HepG2 (cell line): Measurements from ENCODE around the gene SYNJ2. TPM values are rescaled to one million over a fixed set of nuclear protein-coding genes. Genes with fewer than 3 reads are reported as not detected.

Experiments used
- AGO2 ChIP-seq: fragments of 200-400 bp; formaldehyde crosslinking; optimal IDR thresholded peaks from 2 replicates; pipeline ENCODE3; 2017; ENCODE audit warnings: mild to moderate bottlenecking, low read depth, low read length, moderate library complexity
- CBX1 ChIP-seq: IDR thresholded peaks from one replicate; pipeline ENCODE4 v1.6.1; 2016; ENCODE audit warnings: antibody characterized with exemption, low read depth
- CHCHD3 ChIP-seq: sonication (generic); formaldehyde crosslinking; IDR thresholded peaks from 2 replicates; pipeline ENCODE4 v1.8.0; 2022; ENCODE audit warnings: mild to moderate bottlenecking, missing genetic modification reagents, moderate library complexity
- DR1 ChIP-seq: sonication (generic); formaldehyde crosslinking; IDR thresholded peaks from 2 replicates; pipeline ENCODE4 v1.8.0; 2021; ENCODE audit warnings: mild to moderate bottlenecking, missing genetic modification reagents, inconsistent platforms
- E2F5 ChIP-seq: sonication (generic); formaldehyde crosslinking; conservative IDR thresholded peaks from 2 replicates; pipeline ENCODE4 v1.4.0; 2020; ENCODE audit warnings: missing genetic modification reagents
- HOMEZ ChIP-seq: IDR thresholded peaks from 2 replicates; pipeline ENCODE4 v1.6.1; 2016; ENCODE audit warnings: low read depth
- MXD4 ChIP-seq: IDR thresholded peaks from 2 replicates; pipeline ENCODE4 v1.6.1; 2016; ENCODE audit warnings: mild to moderate bottlenecking, missing biosample characterization, missing genetic modification reagents
- NFE2 ChIP-seq: sonication (generic); formaldehyde crosslinking; IDR thresholded peaks from 2 replicates; pipeline ENCODE4 v1.4.0; 2020; ENCODE audit warnings: missing genetic modification reagents
- RAD21 ChIP-seq: fragments of 450-650 bp; formaldehyde crosslinking; IDR thresholded peaks from 2 replicates; pipeline ENCODE4 v1.5.0; 2020; ENCODE audit warnings: mild to moderate bottlenecking
- RORA ChIP-seq: sonication (generic); formaldehyde crosslinking; IDR thresholded peaks from 2 replicates; pipeline ENCODE4 v1.5.0; 2020; ENCODE audit warnings: mild to moderate bottlenecking, missing genetic modification reagents, moderate library complexity
- RXRA ChIP-seq: sonication (generic); formaldehyde crosslinking; IDR thresholded peaks from 2 replicates; pipeline ENCODE4 v1.5.1; 2020; ENCODE audit warnings: missing genetic modification reagents
- SKI ChIP-seq: fragments of 450-650 bp; IDR thresholded peaks from one replicate; pipeline ENCODE4 v1.6.1; 2018; ENCODE audit warnings: mild to moderate bottlenecking; ENCODE audit not compliant: partially characterized antibody
- SMARCC2 ChIP-seq: fragments of 450-650 bp; IDR thresholded peaks from 2 replicates; pipeline ENCODE4 v1.6.1; 2017; ENCODE audit warnings: antibody characterized with exemption, mild to moderate bottlenecking
- THAP7 ChIP-seq: sonication (generic); formaldehyde crosslinking; IDR thresholded peaks from 2 replicates; pipeline ENCODE4 v1.8.1; 2023; ENCODE audit warnings: mild to moderate bottlenecking, missing genetic modification reagents
- TMF1 ChIP-seq: sonication (generic); formaldehyde crosslinking; IDR thresholded peaks from 2 replicates; pipeline ENCODE4 v1.8.1; 2022; ENCODE audit warnings: low read depth, missing genetic modification reagents
- TP53 ChIP-seq: sonication (generic); formaldehyde crosslinking; conservative IDR thresholded peaks from 2 replicates; pipeline ENCODE4 v1.4.0; 2020; ENCODE audit warnings: missing genetic modification reagents
- ZBTB38 ChIP-seq: sonication (generic); formaldehyde crosslinking; IDR thresholded peaks from 2 replicates; pipeline ENCODE4 v1.5.1; 2020; ENCODE audit warnings: mild to moderate bottlenecking, missing genetic modification reagents
- ZNF282 ChIP-seq: fragments of 450-650 bp; IDR thresholded peaks from 2 replicates; pipeline ENCODE4 v1.6.1; 2018; ENCODE audit not compliant: partially characterized antibody
- ZNF335 ChIP-seq: sonication (generic); formaldehyde crosslinking; IDR thresholded peaks from 2 replicates; pipeline ENCODE4 v1.4.0; 2020; ENCODE audit warnings: missing genetic modification reagents
- ZNF501 ChIP-seq: sonication (generic); formaldehyde crosslinking; IDR thresholded peaks from 2 replicates; pipeline ENCODE4 v1.5.1; 2020; ENCODE audit warnings: mild to moderate bottlenecking, moderate library complexity, missing genetic modification reagents
- ZNF687 ChIP-seq: sonication (generic); formaldehyde crosslinking; IDR thresholded peaks from 2 replicates; pipeline ENCODE4 v1.5.1; 2020; ENCODE audit warnings: mild to moderate bottlenecking, missing genetic modification reagents, moderate library complexity
- ZNF780A ChIP-seq: sonication (generic); formaldehyde crosslinking; IDR thresholded peaks from 2 replicates; pipeline ENCODE4 v1.8.0; 2022; ENCODE audit warnings: mild to moderate bottlenecking, missing genetic modification reagents, moderate library complexity
- polyA plus RNA-seq, 8 experiments: library from polyadenylated mRNA; depleted of rRNA in 3 of 8; stranded (reverse) in 7 of 8; unstranded in 1 of 8; fragments of >200 nt; fragmentation: Illumina TruSeq in 4 of 8; extraction: Trizol in 4 of 8; gene quantifications; 2 replicates each; pipeline versions ENCODE4 v1.2.1 to v1.2.3, GENCODE V29; 2011 to 2016; ENCODE audit warnings: low read depth in 4 of 8, missing spikeins in 1 of 8, mixed read lengths in 1 of 8; ENCODE audit not compliant: insufficient read depth in 1 of 8
- total RNA-seq, 5 experiments: library from RNA; depleted of rRNA; stranded (reverse); fragments of >200 nt; fragmentation: Illumina TruSeq; extraction: Trizol; gene quantifications; 2 replicates each; pipeline ENCODE4 v1.2.3, GENCODE V29; 2016; ENCODE audit warnings: low read depth in 1 of 5

The SYNJ2 gene
- total and polyA plus RNA-seq, 2 of the 13 experiments (the other 11 are each of a cell fraction or from before 2014, with no cell fraction given), result 39.1 to 57.6 TPM

- no peak for TF ChIP-seq CHCHD3 (CRISPR knock-in tag)
- no peak for TF ChIP-seq ZNF780A
- no peak for TF ChIP-seq NFE2 (CRISPR knock-in tag)
- no peak for TF ChIP-seq SKI
- TF ChIP-seq TP53 (CRISPR knock-in tag), result no peak
- no peak for TF ChIP-seq SMARCC2
- no peak for TF ChIP-seq TMF1 (CRISPR knock-in tag)
- TF ChIP-seq ZNF687 (CRISPR knock-in tag), result peak; percentile 31
- no peak for TF ChIP-seq E2F5 (CRISPR knock-in tag)
- TF ChIP-seq RAD21, result no peak
- TF ChIP-seq CBX1, result no peak
- TF ChIP-seq ZNF282, result no peak
- no peak for TF ChIP-seq RORA (CRISPR knock-in tag)
- TF ChIP-seq THAP7, result no peak
- no peak; the same call in 1 of the 2 replicates for TF ChIP-seq ZBTB38
- TF ChIP-seq DR1 (CRISPR knock-in tag), result no peak
- TF ChIP-seq HOMEZ, result no peak
- no peak for TF ChIP-seq RXRA
- no peak for TF ChIP-seq AGO2
- TF ChIP-seq ZNF501, result peak; percentile 72; the same call in 1 of the 2 replicates
- TF ChIP-seq ZNF335 (CRISPR knock-in tag), result no peak
- no peak for TF ChIP-seq MXD4 (CRISPR knock-in tag)
These were observed 25.3 kb downstream of the SYNJ2 start (continued) for GRCh38 chr6:158006821-158007570.
